Endodermal cell (in vitro differentiated cells): ENCODE measurements around the gene PRKACG. TPM values are rescaled to one million over a fixed set of nuclear protein-coding genes. Genes with fewer than 3 reads are reported as not detected.

Experiments
- DNase-seq: peaks from one replicate; pipeline ENCODE4 v3.0.0-alpha.2; 2017
- H3K27ac ChIP-seq: 2 replicates; pipeline ENCODE4 v1.5.1; 2013; ENCODE audit warnings: mild to moderate bottlenecking, low read depth, low read length, moderate library complexity
- H3K27me3 ChIP-seq: 2 replicates; pipeline ENCODE4 v1.6.1; 2013; ENCODE audit warnings: mild to moderate bottlenecking, low read length, moderate library complexity; ENCODE audit not compliant: insufficient read depth, control insufficient read depth, poor library complexity, severe bottlenecking
- H3K36me3 ChIP-seq: 2 replicates; pipeline ENCODE4 v1.7.0; 2013; ENCODE audit warnings: mild to moderate bottlenecking, low read length, moderate library complexity; ENCODE audit not compliant: control insufficient read depth, insufficient read depth
- H3K4me1 ChIP-seq: one replicate; pipeline ENCODE4 v1.7.0; 2013; ENCODE audit warnings: low read length; ENCODE audit not compliant: control insufficient read depth, insufficient read depth
- H3K4me3 ChIP-seq: 2 replicates; pipeline ENCODE4 v1.5.1; 2013; ENCODE audit warnings: mild to moderate bottlenecking, low read length, moderate library complexity
- H3K9ac ChIP-seq: 2 replicates; pipeline ENCODE4 v1.6.1; 2013; ENCODE audit warnings: mild to moderate bottlenecking, low read length, moderate library complexity; ENCODE audit not compliant: poor library complexity, severe bottlenecking; ENCODE audit errors: extremely low read depth
- H3K9me3 ChIP-seq: 2 replicates; pipeline ENCODE4 v1.6.1; 2013; ENCODE audit warnings: mild to moderate bottlenecking, low read length, moderate library complexity; ENCODE audit not compliant: control insufficient read depth
- H3K27ac Mint-ChIP-seq: 2 replicates; pipeline ENCODE4 v1.8.0; 2020; ENCODE audit warnings: mixed read lengths
- H3K27me3 Mint-ChIP-seq: 2 replicates; pipeline ENCODE4 v1.8.0; 2021; ENCODE audit warnings: mild to moderate bottlenecking, mixed read lengths; ENCODE audit not compliant: insufficient read depth
- H3K36me3 Mint-ChIP-seq: 2 replicates; pipeline ENCODE4 v1.8.0; 2020; ENCODE audit warnings: low read depth, mixed read lengths
- H3K4me1 Mint-ChIP-seq: 2 replicates; pipeline ENCODE4 v1.8.0; 2020; ENCODE audit warnings: mixed read lengths
- H3K4me3 Mint-ChIP-seq: 2 replicates; pipeline ENCODE4 v1.8.0; 2020; ENCODE audit warnings: mild to moderate bottlenecking, moderate library complexity, mixed read lengths
- H3K9me3 Mint-ChIP-seq: 2 replicates; pipeline ENCODE4 v1.8.0; 2020; ENCODE audit warnings: mild to moderate bottlenecking, mixed read lengths
- WGBS, 2 experiments: methylation state at CpG; one replicate each; pipeline versions ENCODE4 v1.1.5 to v1.1.7; 2013; ENCODE audit warnings: missing lambda C conversion rate in 2 of 2, mixed read lengths in 1 of 2; ENCODE audit not compliant: insufficient coverage in 1 of 2, insufficient read length in 1 of 2; 5-methylcytosine and 5-hydroxymethylcytosine counted together
- total RNA-seq, 2 donors: library from RNA; stranded (reverse); fragmentation: NEBNext Ultra II Directional in 1 of 2; extraction: Animal tissue kit (Norgen Biotek cat#: 25700) in 1 of 2; gene quantifications; 2 replicates in 1 of 2; 3 replicates in 1 of 2; pipeline ENCODE4 v1.2.1, GENCODE V29; 2021
- TF ChIP-seq, protein P1 (sequence below): fragments of 200-600 bp; sonication (generic); conservative IDR thresholded peaks from 2 replicates; pipeline ENCODE4 v1.5.0; 2021; ENCODE audit warnings: antibody characterized with exemption, mild to moderate bottlenecking

Gene PRKACG
- total RNA-seq, 2 donors from 2014 or later, result not detected

DNA sequence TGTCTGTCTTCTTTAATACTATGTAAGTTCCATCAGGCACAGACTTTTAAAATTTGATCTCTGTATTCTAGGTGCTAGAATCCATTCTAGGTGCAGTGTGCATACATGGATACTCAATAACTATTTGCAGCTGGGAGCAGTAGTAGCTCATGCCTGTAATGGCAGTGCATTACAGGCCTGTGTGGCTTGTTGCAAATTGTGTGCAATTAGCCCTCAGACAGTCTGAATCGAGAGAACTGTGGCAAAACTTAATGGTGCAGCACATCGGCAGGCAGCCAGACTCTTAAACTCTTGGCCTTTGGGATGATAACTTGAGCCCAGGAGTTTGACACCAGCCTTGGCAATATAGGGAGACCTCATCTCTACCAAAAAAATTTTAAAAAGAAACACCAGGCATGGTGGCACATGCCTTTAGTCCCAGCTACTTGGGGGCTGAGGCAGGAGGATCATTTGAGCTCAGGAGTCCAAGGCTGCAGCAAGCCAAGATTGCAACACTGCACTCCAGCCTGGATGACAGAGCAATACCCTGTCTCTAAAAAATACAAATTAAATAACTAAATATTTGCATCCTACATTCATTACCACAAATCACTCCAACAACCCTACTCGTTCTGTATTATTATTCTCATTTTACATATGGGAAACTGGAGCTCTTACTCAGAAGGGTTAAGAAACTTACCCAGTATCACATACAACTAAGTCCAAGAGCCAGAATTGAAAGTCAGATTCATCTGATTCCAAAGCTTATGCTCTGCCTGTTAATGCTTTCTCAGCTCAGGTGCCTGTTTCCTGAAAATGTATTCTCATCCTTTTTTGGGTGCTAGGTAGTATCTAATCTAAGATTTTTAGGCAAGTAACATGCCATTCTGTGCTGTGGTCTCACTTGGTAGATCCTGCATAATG lies 30.1 kb downstream of the PRKACG start:
- peaks cover 1% of the 10 kb centered on the region for H3K9me3 Mint-ChIP-seq
- Histone ChIP-seq H3K27me3 (no peaks in the 10 kb centered on the region), H3K4me1 (peaks cover 10% of the 10 kb centered on the region), H3K9ac (no peak overlapping the region), H3K27ac (no peak overlapping the region), H3K9me3 (no peaks in the 10 kb centered on the region), H3K4me3 (no peak overlapping the region), H3K36me3 (no peaks in the 10 kb centered on the region)
- H3K27me3 Mint-ChIP-seq, result no peaks in the 10 kb centered on the region
- DNase-seq, result no peak
- no peak overlapping the region for H3K27ac Mint-ChIP-seq
- TF ChIP-seq, protein P1, sequence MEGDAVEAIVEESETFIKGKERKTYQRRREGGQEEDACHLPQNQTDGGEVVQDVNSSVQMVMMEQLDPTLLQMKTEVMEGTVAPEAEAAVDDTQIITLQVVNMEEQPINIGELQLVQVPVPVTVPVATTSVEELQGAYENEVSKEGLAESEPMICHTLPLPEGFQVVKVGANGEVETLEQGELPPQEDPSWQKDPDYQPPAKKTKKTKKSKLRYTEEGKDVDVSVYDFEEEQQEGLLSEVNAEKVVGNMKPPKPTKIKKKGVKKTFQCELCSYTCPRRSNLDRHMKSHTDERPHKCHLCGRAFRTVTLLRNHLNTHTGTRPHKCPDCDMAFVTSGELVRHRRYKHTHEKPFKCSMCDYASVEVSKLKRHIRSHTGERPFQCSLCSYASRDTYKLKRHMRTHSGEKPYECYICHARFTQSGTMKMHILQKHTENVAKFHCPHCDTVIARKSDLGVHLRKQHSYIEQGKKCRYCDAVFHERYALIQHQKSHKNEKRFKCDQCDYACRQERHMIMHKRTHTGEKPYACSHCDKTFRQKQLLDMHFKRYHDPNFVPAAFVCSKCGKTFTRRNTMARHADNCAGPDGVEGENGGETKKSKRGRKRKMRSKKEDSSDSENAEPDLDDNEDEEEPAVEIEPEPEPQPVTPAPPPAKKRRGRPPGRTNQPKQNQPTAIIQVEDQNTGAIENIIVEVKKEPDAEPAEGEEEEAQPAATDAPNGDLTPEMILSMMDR, result no peak
- H3K36me3 Mint-ChIP-seq, result peaks cover 4% of the 10 kb centered on the region
- no peak overlapping the region for H3K4me3 Mint-ChIP-seq
- 96 to 100% methylated on average over 3 of the region's 3 CpGs for WGBS, 2 experiments
- H3K4me1 Mint-ChIP-seq, result peaks cover 26% of the 10 kb centered on the region

- H3K36me3 Mint-ChIP-seq, result peaks cover 6% of the 10 kb centered on the region
- H3K4me1 Mint-ChIP-seq, result peaks cover 26% of the 10 kb centered on the region
- peaks cover 10% of the 10 kb centered on the region for H3K4me1 ChIP-seq
- H3K36me3 ChIP-seq, result no peaks in the 10 kb centered on the region
- TF ChIP-seq, protein P1, result no peak
- H3K4me3 ChIP-seq, result no peak overlapping the region
- H3K27me3 ChIP-seq, result no peaks in the 10 kb centered on the region
- DNase-seq, result no peak
- H3K9ac ChIP-seq, result no peak overlapping the region
- no peak overlapping the region for H3K27ac ChIP-seq
- H3K9me3 ChIP-seq, result no peaks in the 10 kb centered on the region
- peaks cover 1% of the 10 kb centered on the region for H3K9me3 Mint-ChIP-seq
- no peaks in the 10 kb centered on the region for H3K27me3 Mint-ChIP-seq
- H3K4me3 Mint-ChIP-seq, result no peak overlapping the region
- no peak overlapping the region for H3K27ac Mint-ChIP-seq
These were observed 30.9 kb downstream of the PRKACG start for GRCh38 chr9:68983008-68983411.

DNA sequence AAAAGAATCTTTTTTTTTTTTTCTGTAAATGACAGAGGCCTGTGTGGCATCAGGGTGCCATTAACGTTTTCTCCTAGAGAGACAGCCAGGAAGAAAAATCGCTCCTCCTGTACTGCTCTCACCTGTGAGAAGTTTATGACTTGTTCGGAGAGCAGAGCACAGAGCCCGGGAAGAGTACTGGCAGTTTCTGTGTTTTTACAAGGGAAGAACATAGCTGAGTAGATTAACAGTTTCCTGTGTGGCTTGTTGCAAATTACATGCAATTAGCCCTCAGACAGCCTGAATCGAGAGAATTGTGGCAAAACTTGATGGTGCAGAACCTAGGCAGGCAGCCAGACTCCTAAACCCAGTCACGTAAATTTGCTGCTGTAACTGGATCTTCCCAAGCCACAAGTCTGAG lies 32.1 kb downstream of the PRKACG start:
- Histone ChIP-seq H3K27ac (peak overlapping the region; percentile 18), H3K4me3 (no peak overlapping the region), H3K27me3 (no peaks in the 10 kb centered on the region), H3K9me3 (peaks cover 6% of the 10 kb centered on the region), H3K9ac (no peak overlapping the region), H3K4me1 (peaks cover 10% of the 10 kb centered on the region), H3K36me3 (peaks cover under 1% of the 10 kb centered on the region)
- Mint-ChIP-seq H3K4me3 (no peak overlapping the region), H3K36me3 (peaks cover 10% of the 10 kb centered on the region), H3K27me3 (no peaks in the 10 kb centered on the region), H3K27ac (peak overlapping the region; percentile 69), H3K9me3 (peaks cover 4% of the 10 kb centered on the region), H3K4me1 (peaks cover 26% of the 10 kb centered on the region)
- TF ChIP-seq, protein P1, result no peak
- no peak for DNase-seq
- WGBS, 2 experiments, result 79 to 91% methylated on average over 5 to 6 of the region's 6 CpGs
